Stimulated activated CD4-positive, alpha-beta T cell treated with anti-CD3 and anti-CD28 coated beads, Interleukin-4, amount 100 ng/mL, for 24 hours (primary cell): ENCODE data around the gene CAB39.

Experiments
- DNase-seq: peaks from one replicate; pipeline ENCODE4 v3.0.0-alpha.2; 2020

CAB39 gene

GRCh38 chr2:230865307-230865765 lies 152.7 kb downstream of the CAB39 start:
- DNase-seq: no peak

DNA sequence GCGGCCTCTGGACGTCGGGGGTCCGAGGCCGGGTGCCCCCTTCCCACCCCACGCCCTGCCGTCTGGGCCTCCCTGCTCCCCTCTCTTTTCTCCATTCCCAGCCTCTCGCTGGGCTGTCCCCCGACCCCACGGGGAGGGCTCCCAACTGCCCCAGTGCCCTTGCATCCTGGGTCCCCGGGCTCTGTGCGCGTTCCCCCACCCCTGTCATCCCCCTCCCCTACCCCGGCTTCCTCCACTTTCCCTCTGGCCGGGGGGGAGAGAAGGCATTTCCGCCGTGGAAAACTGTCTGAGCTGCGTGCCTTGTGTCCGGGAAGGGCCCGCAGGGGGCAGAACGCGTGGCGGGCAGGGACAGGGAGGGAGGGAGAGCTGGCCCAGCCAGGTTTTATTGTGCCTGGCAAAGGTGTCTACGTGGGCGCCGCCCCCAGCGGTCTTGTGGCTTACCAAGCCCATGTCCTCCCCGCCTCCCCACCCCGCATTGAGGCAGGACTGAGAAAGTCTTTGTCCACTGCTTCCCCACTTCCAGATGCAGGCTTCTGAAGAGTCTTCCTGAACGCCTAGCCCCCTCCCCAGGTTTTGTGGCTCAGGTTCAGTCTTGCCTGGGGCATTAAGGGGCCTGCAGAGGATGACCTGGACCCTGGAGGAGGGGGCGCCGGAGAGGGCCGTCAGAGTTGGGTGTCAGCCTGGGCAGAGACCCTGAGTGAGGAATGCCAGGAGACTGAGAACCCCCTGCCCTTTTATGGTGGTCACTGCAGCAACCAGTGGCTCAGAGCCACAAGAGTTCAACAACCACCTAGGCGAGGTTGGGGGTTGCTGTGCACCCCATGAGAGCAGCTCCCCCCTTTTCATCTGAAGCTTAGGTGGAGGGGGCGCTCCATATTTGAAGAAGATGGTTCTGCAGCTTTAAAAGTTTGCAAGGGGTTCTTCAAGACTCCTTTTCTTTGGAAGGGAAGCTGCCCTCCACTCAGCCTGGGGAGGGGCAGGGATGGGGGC lies 153.4 kb downstream of the CAB39 start:
- no peak for DNase-seq

DNA sequence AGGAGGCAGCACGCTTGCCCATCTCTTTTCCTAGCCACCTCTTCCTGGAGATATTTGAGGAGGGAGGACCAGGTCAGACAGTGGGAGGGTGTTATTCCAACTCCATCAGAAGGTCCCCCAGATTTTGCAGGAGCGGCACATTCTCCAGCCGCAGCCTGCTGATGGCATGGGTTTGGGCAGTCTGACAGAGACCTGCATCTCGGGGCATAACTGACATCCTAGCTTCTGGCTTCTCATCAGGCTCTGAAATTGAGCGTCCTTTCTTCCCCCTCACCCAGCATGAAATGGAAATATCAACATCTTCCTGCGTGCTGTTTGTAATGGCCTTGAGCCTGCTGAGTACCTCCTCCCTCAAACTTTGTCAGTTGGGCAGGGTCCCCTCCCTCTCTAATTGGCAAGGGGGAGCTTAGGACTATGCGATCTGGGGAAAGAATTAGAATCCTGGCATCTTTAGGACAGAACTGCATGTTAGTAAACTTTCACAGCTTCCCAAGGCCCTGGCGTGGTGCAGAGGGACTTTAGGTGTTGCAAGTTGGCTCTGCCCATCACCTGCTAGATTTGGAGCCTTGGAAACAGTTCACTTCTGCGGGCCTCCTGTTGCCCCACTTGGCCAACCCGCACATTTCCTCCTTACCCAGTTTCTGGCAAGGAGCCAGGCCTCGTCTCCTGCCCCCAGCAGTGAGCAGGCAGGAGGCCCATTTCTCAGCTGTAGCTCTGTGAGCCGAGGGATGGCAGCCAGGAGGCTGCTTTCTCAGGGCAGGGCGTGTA lies 154.3 kb downstream of the CAB39 start:
- peak; percentile 59 for DNase-seq

DNA sequence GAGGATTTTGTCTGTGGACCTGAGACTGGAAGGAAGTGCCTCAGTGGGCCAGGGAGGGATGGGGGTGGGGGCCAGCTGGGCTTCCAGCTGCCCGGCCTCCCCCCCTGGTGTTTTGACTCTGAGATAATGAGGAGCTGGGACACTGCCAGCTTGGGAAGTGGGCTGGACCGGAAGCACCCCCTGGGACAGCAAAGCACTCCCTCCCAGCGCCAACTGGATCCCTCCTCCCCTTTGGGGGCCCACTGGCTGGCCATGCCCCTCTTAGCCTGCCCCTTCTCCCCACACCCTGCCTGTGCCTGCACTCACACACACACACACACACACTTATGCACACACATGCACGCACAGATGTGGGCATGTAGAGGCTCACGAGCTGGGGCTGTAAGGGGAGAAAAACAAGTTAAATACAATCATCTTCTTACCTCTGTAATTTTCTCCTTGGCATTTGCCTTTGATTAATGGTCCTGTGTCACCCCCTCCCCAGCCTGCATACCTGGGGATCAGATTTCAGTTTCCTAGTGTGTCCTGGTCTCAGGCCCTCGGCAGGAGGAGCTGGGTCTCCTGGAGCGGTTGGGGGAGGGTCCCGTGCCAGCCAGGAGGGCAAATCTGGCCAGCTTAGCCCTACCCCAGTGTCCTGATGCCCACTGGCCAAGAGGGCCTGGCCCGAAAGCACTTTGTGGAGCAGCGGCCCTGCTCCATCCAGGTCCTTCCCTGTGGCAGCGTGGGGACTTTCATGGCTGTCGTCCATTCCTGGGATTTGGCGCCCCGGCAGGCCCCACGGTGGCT lies 155.7 kb downstream of the CAB39 start:
- DNase-seq: no peak

- DNase-seq: no peak
Observed at GRCh38 chr2:230868947-230869913, 156.6 kb downstream of the CAB39 start.

GRCh38 chr2:230869914-230870543 lies 157.4 kb downstream of the CAB39 start:
- no peak for DNase-seq
